OCI-LY3 (cell line): Measurements from ENCODE around the gene SPDYE18.
"Not testable (repeated sequence)": the region's sequence is repeated elsewhere in the genome, so short reads cannot be mapped to it uniquely, and the experiment has no call there.

Experiments used
- H2AFZ ChIP-seq: fragments of 200-600, 300-600 bp; shearing (Covaris generic); 2 replicates; pipeline ENCODE4 v1.6.0; 2014; ENCODE audit warnings: antibody characterized with exemption, low read depth, low read length
- H3K27ac ChIP-seq: fragments of 200-600, 300-600 bp; sonication (generic); 2 replicates; pipeline ENCODE4 v1.5.1; 2014; ENCODE audit warnings: mild to moderate bottlenecking, low read length, moderate library complexity, mixed read lengths
- H3K27me3 ChIP-seq: fragments of 200-600, 300-600 bp; sonication (generic); 2 replicates; pipeline ENCODE4 v1.6.1; 2014; ENCODE audit warnings: low read depth, low read length, mixed read lengths
- H3K36me3 ChIP-seq: fragments of 200-600, 300-600 bp; sonication (generic); replicated peaks from 2 replicates; pipeline ENCODE3; 2014; ENCODE audit warnings: low read depth, low read length, mixed read lengths
- H3K4me1 ChIP-seq: fragments of 300-600, 200-600 bp; sonication (generic); 2 replicates; pipeline ENCODE4 v1.6.1; 2014; ENCODE audit warnings: low read length, mixed read lengths
- H3K4me2 ChIP-seq: fragments of 200-600, 300-600 bp; sonication (generic); 2 replicates; pipeline ENCODE4 v1.6.1; 2014; ENCODE audit warnings: low read length, mixed read lengths
- H3K4me3 ChIP-seq: fragments of 300-600, 200-600 bp; sonication (generic); 2 replicates; pipeline ENCODE4 v1.5.1; 2014; ENCODE audit warnings: antibody characterized with exemption, mild to moderate bottlenecking, low read length, moderate library complexity
- H3K79me2 ChIP-seq: fragments of 300-600, 200-600 bp; shearing (Covaris generic); 2 replicates; pipeline ENCODE4 v1.6.1; 2014; ENCODE audit warnings: mild to moderate bottlenecking, low read length, mixed read lengths
- H3K9ac ChIP-seq: fragments of 300-600, 200-600 bp; shearing (Covaris generic); 2 replicates; pipeline ENCODE4 v1.6.0; 2014; ENCODE audit warnings: mild to moderate bottlenecking, low read length, moderate library complexity
- H3K9me3 ChIP-seq: fragments of 200-600, 300-600 bp; shearing (Covaris generic); 2 replicates; pipeline ENCODE4 v1.6.1; 2014; ENCODE audit warnings: low read length, mixed read lengths; ENCODE audit not compliant: insufficient read depth
- H4K20me1 ChIP-seq: fragments of 200-600, 300-600 bp; sonication (generic); 2 replicates; pipeline ENCODE4 v1.6.1; 2016; ENCODE audit warnings: low read length, mixed read lengths; ENCODE audit not compliant: insufficient read depth

The SPDYE18 gene

GRCh38 chr7:77079624-77080023, 17.3 kb upstream of the SPDYE18 start:
- H3K9ac ChIP-seq, H3K36me3 ChIP-seq, H3K4me1 ChIP-seq, H3K9me3 ChIP-seq, H3K4me3 ChIP-seq, H3K27me3 ChIP-seq, H4K20me1 ChIP-seq, H3K27ac ChIP-seq, H2AFZ ChIP-seq, H3K79me2 ChIP-seq, H3K4me2 ChIP-seq: not testable (repeated sequence)

- not testable (repeated sequence) for H2AFZ ChIP-seq, H3K9me3 ChIP-seq, H3K9ac ChIP-seq, H3K36me3 ChIP-seq, H3K27ac ChIP-seq, H3K4me1 ChIP-seq, H3K79me2 ChIP-seq, H3K4me2 ChIP-seq, H4K20me1 ChIP-seq, H3K27me3 ChIP-seq, H3K4me3 ChIP-seq
These were observed 16.8 kb upstream of the SPDYE18 start for GRCh38 chr7:77079112-77079511.

DNA sequence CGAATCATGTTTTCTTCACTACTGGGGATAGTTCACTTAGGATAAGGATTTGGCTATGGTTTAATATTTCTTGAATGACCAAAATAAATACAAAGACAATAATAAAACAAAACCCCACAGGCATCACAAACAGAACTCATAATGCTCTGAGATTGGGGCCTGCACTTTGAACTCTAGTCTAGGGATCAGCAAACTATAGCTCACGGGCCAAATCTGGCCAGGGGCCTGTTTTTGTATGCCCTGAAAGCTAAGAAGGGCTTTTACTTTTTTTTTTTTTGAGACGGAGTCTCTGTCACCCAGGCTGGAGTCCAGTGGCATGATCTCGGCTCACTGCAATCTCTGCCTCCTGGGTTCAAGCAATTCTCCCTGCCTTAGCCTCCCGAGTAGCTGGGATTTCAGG, 14.7 kb upstream of the SPDYE18 start:
- H3K27me3 ChIP-seq, H3K4me3 ChIP-seq: not testable (repeated sequence)

GRCh38 chr7:77074786-77075396, 12.5 kb upstream of the SPDYE18 start:
- not testable (repeated sequence) for H3K9ac ChIP-seq, H3K36me3 ChIP-seq, H3K4me2 ChIP-seq, H3K27ac ChIP-seq, H3K4me1 ChIP-seq, H3K4me3 ChIP-seq, H3K27me3 ChIP-seq, H4K20me1 ChIP-seq, H3K79me2 ChIP-seq, H3K9me3 ChIP-seq, H2AFZ ChIP-seq

More for the DNA sequence above, 14.7 kb upstream of the SPDYE18 start:
- not testable (repeated sequence) for H3K27ac ChIP-seq, H3K4me2 ChIP-seq, H2AFZ ChIP-seq, H4K20me1 ChIP-seq, H3K79me2 ChIP-seq, H3K9me3 ChIP-seq, H3K36me3 ChIP-seq, H3K9ac ChIP-seq, H3K4me1 ChIP-seq

GRCh38 chr7:77071108-77071507, 8.8 kb upstream of the SPDYE18 start:
- H2AFZ ChIP-seq, H3K4me1 ChIP-seq, H3K79me2 ChIP-seq, H3K4me2 ChIP-seq, H4K20me1 ChIP-seq, H3K4me3 ChIP-seq, H3K27ac ChIP-seq, H3K9ac ChIP-seq, H3K36me3 ChIP-seq, H3K9me3 ChIP-seq, H3K27me3 ChIP-seq: not testable (repeated sequence)

DNA sequence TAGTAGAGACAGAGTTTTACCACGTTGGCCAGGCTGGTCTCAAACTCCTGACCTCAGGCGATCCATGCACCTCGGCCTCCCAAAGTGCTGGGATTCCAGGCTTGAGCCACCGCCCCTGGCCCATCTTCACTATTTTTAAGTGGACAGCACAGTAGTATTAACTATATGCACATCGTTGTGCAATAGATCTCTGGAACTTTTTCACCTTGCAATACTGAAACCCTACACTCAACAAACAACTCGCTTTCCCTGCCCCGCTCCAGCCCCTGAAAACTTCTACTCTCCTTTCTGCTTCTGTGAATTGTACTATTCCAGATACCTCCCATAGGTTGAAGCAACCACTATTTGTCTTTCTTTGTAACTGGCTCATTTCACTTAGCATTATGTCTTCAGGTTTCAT, 3.5 kb upstream of the SPDYE18 start:
- H3K4me3 ChIP-seq, H2AFZ ChIP-seq, H3K4me1 ChIP-seq, H3K79me2 ChIP-seq, H3K36me3 ChIP-seq, H3K27ac ChIP-seq, H4K20me1 ChIP-seq, H3K9me3 ChIP-seq, H3K27me3 ChIP-seq, H3K4me2 ChIP-seq, H3K9ac ChIP-seq: not testable (repeated sequence)

- not testable (repeated sequence) for H3K27me3 ChIP-seq, H3K4me1 ChIP-seq, H4K20me1 ChIP-seq, H3K36me3 ChIP-seq, H3K4me2 ChIP-seq, H3K9me3 ChIP-seq, H3K9ac ChIP-seq, H2AFZ ChIP-seq, H3K79me2 ChIP-seq, H3K4me3 ChIP-seq, H3K27ac ChIP-seq
These were observed 1.4 kb upstream of the SPDYE18 start for GRCh38 chr7:77063732-77064131.

GRCh38 chr7:77032261-77032660, 30.1 kb downstream of the SPDYE18 start, which contains the start of gene SPDYE17:
TSS of gene SPDYE17 (minus strand) at chr7:77032361. CDS start at chr7:77030570, 1,791 bp downstream.
- not testable (repeated sequence) for H4K20me1 ChIP-seq, H3K9me3 ChIP-seq, H3K36me3 ChIP-seq, H3K9ac ChIP-seq, H3K27ac ChIP-seq, H3K79me2 ChIP-seq, H3K4me3 ChIP-seq, H3K4me2 ChIP-seq, H2AFZ ChIP-seq, H3K4me1 ChIP-seq, H3K27me3 ChIP-seq

GRCh38 chr7:77026349-77026748, 36.0 kb downstream of the SPDYE18 start:
- not testable (repeated sequence) for H3K9ac ChIP-seq, H4K20me1 ChIP-seq, H3K4me3 ChIP-seq, H3K4me2 ChIP-seq, H3K79me2 ChIP-seq, H3K9me3 ChIP-seq, H3K27ac ChIP-seq, H2AFZ ChIP-seq, H3K27me3 ChIP-seq, H3K4me1 ChIP-seq, H3K36me3 ChIP-seq

DNA sequence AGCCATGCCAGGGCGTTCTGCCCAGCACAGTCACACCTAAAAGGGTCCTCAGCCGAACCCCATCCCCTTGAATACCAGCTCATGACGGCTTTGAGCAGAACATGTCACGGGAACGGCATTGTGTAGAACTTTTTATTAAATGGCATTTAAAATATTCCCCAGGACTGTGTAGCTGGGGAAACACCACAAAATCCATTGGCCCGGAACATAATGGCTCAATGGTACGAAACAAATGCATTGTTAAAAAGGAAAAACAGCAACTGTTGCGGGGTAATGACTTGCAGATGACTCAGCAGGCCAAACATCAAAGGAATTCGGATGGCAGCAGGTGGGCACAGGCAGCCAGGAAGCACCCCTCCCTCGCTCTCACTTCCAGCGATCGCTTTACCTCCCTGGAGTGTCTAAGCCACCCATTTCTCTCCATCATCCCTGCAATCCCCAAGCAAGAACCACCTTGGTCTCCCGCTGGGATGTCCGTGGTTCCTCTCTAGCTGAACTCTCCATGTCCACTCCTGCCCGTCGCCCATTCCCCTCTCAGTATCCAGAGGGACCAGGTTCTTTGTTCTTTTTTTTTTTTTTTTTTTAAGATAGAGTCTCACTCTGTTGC, 52.2 kb downstream of the SPDYE18 start:
- not testable (repeated sequence) for H3K4me1 ChIP-seq, H3K4me2 ChIP-seq, H2AFZ ChIP-seq, H3K4me3 ChIP-seq, H3K27ac ChIP-seq, H3K36me3 ChIP-seq, H3K9me3 ChIP-seq, H3K27me3 ChIP-seq, H3K79me2 ChIP-seq, H3K9ac ChIP-seq, H4K20me1 ChIP-seq
